Hematopoietic multipotent progenitor cell treated with erythropoietin and hydrocortisone succinate and interleukin-3 and kit ligand, for 6 days (in vitro differentiated cells): ENCODE measurements around the gene HIGD2A.
A peak's percentile ranks its signal among the peaks of the same experiment; 100 is the strongest.

Experiments
- DNase-seq: peaks from one replicate; pipeline ENCODE4 v3.0.0-alpha.2; 2015

The HIGD2A gene

DNA sequence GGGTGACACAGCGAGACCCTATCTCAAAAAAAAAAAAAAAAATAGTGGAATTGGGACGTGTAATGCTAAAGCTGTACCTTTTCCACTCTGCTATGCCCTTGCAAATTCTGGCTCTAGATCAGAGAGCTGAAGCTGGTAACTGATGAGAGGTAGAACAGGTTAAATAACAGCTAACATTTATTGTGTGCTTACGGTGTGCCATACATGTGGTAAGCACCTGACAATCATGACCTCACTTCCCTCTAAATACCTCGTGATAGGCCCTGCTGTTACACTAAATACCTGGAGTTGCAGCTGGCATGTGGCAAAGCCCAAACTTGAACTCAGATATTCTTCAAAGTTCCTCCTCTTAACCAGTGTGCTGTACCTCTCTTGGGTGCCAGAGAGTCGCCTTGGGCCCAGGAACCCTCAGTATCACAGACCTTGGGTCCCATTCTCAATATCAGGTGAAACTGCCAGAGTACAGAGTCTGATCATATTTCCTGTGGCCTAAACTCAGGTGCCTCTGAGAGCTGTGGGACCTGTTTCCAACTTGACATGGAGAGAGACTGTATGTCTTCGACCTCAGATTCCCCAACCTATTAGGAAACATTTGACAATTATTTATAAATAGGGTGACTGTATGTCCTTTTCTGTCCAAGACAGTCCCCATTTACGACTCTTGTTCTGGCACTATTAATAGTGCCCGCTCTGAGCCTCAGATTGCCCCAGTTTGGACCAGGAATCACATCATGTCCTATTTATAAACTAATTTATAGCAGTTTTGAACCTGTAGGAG is 18.4 kb upstream of the HIGD2A start:
- DNase-seq: no peak

DNA sequence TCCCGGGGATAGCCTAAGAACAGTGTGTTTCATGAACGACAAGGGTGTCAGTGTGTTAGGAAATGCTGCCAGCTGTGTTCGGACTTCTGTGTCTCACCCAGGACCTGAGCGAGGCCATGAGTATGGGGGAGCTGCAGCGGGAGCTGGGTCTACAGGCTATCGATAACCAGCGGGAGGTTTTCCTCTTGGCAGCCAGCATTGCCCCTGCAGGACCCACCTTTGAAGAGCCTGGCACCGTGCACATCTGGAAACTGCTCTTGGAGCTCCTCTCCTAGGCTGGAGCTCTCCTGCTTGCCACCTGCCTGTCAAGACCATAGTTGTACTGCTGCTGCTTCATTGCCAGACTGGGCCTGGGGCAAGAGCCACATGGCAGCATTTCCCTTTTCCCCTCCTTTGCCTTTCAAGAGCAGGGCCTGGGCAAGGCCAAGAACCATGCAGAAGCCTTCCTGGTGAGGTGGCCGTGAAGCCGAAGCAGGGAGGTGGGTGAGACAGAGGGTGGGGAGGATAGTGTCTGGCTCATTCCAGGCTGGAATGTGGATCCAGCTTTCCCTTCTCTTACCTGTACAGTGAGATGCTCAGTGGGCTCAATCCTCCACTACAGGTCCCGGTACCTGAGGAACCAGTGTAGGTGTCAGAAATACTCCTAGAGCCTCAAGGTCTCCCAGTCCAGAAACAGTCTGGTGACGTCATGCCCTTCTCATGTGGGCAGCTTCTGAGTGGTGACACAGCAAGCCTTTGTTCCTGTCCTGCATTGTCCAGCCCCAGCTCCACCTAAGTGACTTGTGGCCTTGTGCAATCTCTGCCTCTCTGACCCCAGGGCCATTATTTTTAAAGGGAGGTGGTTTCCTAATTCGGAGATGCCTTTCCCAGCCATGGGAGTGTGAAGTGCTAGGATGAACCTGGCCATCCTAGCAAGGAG is 16.7 kb upstream of the HIGD2A start:
- DNase-seq: no peak

DNA sequence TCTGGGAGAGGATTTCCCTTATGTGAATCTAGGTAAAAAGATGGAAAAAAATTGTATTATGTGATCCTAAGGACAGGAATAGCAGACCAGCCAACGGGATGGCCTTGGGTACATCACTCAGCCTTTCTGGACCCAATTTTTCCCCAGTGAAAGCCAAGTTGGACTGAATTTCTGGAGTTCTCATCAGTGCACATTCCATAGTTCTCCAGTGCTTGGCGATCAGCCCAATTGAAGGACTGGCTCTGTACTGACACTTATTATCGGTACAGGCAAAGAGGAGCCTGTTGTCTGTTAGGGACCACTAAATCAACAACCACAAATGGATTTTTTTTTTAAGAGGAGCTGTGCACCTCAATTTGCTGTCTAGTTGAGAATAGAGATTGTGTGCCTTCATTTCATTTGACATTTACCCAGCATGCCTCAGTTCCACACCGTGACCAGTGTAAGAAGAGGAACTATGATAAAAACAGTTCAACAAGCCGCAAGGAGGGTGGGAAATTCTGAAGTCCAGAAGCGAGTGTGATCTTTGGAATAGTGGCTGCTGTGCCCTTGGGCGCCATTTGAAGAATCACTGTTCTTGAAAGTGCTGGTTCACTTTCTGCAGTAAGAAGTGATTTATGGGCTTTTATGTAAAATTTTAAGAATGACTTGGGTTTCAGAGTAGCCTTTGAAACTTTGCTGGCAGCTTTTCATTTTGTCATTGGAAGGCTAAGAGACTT is 15.3 kb upstream of the HIGD2A start:
- peak; percentile 58 for DNase-seq

DNA sequence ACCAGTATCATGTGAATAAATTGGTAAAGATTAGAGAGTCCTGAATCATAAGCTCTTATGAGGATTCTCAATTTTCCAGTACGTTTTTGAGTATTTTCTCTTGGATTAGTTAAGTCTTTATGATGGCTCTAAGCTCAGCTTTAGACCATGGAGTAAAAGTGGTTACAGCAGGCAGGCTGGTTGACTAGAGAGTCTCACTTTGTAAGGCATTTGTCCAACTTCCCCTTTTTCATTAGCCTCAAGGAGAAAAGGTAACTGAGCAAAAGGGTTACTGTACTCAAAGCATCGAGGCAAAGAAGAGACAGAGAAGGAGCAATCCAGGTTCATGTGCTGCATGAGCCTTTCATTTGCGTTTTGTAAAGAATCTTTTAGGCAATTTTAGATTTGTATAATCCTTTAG is 8.7 kb upstream of the HIGD2A start:
- peak; percentile 51 for DNase-seq

DNA sequence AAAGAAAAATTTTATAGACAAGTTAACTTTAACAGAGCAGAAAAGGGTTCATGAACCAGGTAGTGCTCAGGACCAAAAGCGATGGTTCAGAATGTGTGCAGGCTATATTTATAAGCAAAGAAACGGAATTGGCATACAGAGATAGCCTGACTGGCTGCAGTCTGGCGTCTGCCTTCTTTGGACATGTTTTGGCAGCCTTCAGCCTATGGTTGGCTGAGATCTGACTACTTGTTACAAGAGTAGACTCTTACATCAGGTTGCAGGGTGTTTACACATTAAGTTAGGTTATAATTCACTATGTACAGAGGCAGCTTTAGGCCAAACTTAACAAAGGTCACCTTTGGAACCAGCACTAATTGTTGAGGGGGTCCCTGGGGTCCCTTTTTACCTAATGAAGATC is 7.1 kb upstream of the HIGD2A start:
- no peak for DNase-seq

DNA sequence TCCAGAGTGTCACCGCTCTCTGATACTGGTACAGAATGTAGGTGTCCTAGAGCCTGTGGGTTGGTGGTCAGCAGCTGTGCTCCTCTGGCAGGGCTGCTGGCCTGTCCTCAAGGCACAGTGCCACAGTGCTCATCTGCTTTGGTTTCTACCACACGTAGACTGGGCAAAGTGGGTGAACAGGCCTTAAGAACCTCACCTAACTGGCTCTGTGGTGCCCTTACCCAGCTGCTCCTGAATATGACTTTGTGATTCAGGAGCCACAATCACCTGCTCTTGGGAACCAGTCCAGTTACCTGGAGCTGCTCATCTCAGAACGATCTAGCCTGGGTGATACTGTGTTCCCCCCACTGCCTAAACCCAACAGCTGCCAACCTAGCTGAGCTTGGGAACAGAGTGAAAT is 6.6 kb upstream of the HIGD2A start:
- no peak for DNase-seq

DNA sequence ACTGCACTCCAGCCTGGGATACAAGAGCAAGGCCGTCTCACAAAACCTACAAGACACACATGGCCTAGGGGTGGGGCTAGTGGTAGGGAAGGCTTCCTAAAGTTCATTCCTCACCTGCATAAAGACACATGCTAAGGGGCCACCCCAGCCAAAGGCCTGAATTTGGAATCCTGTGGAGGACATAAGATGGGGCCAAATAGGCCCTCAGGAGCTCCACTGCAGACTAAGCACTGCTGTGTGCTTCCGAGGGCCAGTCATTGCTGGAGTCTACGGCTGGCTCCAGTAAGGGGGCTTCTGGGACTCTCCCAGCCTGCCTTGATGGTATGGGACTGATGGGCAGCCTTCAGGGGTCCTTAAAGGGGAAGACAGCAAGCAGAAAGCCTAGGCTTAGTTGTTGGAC is 5.8 kb upstream of the HIGD2A start:
- DNase-seq: no peak

DNA sequence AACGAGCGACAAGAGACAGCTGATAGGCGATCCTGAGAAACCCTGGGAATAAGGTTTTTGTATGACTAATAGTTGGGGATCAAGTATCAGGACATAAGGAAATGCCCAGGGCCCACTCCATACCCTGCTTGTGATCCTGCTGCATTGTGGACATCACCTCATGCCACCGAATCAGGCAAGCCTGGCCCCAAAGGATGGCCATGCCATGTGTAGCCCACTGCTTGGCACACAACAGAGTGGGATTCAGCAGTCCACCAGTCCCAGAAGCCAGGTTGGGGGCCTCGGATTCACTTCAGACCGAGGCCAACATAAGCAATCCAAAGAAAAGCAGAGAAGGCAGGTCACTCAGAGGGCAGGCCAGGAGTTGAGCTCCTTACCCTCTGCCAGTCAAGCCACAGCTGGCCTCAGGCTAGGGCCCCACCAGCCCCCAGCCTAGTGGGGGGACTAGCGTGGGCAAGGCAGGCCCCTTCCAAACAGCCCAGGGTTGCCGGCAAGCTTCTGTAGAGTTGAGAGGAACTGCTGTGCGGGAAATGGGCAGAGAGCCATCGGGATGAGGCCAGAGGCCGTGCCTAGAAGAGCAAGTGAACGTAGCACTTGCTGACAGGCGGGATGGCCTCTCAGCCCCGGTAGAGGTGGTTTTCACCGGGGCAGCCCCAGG is 5.2 kb upstream of the HIGD2A start:
- DNase-seq: no peak

DNA sequence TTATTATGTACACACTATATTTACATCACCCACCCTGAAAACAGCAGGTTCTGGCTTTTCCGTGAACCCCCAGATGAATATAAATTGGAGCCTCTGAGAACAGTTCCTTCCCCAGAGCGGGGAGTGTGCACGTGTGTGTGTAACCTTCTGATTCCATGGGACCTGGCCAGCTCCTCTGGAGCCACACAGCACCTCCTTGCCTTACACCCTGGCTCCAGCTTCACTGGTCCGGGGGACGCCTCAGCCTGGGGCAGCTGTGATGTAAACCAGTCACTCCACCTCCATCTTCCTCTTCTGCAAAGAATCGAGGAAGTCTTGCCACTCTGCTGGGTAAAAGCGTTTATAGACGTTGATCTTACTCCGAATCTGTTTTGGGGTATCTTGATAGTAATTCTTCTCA is 4.6 kb upstream of the HIGD2A start:
- no peak for DNase-seq

DNA sequence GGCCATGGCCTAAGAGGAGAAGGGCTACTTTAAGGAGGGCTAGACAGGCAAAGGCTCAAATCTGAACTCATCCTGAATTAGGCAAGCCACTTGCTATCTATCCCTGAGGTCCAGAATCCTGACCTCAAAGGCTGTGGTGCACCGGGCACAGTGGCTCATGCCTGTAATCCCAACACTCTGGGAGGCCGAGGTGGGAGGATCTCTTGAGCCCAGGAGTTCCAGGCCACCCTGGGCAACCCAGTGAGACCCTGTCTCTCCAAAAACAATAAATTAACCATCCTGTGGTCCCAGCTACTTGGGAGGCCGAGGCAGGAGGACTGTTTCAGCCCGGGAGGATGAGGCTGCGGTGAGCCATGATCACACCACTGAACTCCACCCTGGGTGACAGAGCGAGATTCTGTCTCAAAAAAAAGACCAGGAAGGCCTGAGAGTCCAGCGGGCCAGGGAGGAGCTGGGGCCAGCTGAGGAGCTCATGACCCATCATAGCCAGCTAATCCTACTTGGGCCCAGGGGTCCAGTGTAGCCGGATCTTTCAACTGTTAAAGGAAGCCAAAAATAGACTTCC is 4.1 kb upstream of the HIGD2A start:
- DNase-seq: no peak

DNA sequence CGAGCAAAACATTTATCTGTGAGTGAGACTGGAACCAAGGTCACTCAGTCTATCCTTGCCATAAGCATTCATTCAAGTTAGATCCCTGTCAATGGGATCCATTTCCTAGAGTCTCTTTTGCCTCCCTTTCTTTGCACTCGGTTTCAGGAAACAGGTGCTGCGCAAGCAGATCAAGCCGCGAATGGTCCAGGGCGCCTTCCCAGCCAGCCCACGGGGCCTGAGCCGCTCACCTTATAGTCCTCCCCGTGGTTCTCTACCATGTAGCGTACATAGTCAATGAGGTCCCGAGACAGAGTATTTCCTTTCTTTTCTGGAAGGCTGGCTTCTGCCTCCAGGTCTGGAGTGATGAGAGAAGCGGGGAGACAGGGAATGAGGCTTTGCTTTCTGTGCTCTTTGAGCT is 3.6 kb upstream of the HIGD2A start:
- no peak for DNase-seq

DNA sequence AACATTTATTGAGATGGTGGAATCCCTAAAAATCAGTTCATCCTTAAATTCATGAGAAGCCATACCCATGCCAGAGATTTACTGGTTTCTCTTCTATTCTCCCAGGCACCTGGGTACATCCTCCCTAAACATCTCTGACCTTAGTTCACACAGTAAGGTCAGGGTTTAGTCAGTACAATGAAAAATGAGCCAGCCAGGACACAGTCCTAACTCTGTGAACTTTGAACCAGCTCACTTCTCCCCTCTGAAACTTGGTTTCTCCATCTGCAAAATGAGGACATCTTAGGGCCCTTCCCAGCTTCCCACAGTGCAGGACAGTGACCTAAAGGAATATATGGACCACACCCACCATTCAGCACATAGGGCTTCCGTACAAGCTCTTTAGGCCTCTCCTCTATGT is 2.1 kb upstream of the HIGD2A start:
- DNase-seq: no peak

DNA sequence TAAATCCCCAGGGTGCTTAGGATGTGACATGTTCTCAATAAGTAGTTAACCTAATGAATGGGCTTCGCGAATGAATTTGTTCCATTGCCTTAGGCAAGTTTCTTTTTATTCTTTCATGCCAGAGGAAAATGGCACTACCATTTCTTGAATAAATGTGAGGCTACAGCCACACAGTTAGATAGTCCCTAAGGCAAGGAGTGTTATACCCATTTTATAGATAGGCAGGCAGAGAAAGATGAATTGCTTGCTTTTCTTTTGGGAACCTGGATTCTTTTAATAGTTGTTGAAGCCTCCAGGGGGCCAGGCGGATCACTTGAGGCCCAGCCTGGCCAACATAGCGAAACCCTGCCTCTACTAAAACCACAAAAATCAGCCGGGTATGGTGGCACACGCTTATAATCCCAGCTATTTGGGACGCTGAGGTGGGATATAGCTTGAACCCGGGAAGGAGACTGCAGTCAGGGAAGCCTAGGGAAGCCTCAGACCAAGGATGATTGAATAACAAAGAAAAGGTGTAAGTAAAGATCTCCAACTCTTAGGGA is 1.1 kb upstream of the HIGD2A start:
- DNase-seq: peak; percentile 48

DNA sequence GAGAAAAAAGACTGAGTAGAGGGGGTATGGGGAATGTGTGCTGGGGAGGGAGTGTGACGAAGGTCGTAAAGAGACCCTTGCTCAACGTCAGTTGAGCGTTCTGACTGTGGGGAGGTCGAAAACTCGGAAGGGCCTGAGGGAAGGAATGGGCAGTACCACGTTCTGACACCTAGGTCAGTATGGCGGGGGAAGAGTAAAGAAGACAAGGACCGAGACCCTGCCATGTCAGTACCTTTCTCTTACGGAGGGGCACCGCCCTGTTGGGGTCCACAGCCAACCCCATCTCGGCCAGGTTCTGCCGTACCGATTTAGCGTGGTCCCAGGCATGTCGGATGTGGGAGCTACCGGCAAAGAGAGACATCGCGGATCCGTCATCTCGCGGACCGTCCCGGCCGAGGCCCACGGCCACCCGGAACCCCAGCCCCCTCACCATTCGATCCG is 528 bp upstream of the HIGD2A start:
- peak; percentile 62 for DNase-seq

DNA sequence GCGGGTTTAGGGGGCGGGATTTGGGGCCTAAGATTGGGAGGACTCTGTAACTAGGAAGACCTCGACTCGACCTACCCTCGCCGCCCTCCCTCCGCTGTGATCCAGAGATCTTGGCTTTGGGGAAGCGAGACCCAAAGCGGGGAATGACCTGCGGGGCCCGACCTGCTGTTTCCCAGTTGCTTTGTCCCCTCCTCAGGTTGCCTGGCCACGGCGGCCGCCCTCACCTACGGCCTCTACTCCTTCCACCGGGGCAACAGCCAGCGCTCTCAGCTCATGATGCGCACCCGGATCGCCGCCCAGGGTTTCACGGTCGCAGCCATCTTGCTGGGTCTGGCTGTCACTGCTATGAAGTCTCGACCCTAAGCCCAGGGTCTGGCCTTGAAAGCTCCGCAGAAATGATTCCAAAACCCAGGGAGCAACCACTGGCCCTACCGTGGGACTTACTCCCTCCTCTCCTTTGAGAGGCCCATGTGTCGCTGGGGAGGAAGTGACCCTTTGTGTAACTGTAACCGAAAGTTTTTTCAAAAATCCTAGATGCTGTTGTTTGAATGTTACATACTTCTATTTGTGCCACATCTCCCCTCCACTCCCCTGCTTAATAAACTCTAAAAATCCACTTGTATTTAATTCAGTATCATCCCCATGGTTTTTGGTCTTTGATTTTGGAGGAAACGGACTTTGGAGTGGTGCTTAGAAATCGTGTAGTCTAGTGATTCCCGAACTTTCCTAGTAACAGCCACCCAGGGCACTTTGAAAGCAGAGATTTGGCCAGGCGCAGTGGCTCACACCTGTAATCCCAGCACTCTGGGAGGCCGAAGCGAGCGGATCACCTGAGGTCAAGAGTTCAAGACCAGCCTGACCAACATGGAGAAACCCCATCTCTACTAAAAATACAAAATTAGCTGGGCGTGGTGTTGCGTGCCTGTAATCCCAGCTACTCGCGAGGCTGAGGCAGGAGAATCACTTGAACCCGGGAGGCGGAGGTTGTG is 878 bp downstream of the HIGD2A start:
- no peak for DNase-seq

DNA sequence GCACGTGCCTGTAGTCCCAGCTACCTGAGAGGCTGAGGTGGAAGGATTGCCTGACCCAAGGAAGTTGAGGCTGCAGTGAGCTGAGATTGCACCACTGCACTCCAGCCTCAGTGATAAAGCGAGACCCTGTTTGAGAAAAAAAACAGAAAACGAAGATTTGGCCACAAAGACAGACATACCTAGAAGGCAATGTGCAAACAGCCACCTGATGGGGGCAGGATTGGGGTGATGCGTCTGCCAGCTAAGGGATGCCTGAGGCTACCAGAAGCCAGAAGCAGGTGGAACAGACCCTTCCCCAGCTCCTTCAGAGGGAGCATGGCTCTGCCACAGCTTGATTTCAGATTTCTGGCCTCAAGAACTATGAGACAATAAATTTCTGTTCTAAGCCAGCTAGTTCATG is 2.9 kb downstream of the HIGD2A start:
- no peak for DNase-seq

DNA sequence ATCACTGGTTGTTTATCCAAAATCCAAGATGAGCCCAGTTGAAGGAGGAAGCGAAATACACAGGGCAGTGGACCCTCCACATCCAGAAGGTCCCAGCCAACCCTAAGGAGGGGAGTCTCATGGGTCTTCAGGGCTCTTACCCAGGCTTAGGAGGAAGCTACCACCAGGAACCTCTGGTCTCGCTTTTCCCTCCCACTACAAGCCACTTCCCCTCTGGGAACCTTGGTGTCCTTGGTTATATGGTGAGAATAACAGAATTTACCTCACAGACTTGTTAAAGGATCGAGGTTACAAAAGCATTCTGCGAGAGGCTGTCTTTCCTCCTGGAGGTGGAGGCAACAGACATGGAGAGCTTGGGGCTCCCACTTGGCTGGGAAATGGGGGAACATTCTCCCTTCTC is 3.4 kb downstream of the HIGD2A start:
- DNase-seq: no peak

DNA sequence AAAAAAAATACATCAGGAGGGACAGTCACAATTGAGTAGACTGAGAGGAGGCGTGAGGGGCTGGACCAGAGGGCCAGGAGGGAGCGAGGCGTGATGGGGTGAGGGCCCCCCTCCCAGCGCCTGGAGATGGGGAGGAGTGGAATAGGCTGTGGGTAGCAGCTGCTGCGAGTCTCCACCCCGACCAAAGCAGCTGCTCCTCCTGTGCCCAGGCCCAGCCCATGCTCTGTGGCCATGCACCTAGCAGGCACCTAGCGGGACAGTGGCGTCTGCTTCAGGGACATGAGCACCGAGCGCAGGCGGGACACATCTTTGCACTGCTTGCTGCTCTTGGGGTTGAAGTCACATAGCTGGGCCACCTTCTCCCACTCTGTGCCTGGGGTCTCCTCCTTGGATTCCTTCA is 4.0 kb downstream of the HIGD2A start:
- DNase-seq: no peak

DNA sequence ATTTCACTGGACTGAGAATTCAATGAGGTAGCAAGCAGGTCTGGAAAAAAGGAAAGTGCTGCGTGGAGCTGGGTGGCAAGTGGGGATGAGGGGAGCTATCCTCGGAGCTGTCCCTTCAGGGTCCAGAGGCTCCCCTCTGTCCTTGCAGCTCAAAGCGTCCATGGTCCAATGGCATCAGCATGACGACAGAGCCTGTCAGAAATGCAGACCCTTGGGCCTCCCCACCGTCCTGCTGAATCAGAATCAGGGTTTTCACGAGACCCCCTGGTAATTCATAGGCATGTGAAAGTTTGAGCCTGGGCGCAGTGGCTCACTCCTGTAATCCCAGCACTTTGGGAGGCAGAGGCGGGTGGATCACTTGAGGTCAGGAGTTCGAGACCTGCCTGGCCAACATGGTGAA is 5.5 kb downstream of the HIGD2A start:
- no peak for DNase-seq

DNA sequence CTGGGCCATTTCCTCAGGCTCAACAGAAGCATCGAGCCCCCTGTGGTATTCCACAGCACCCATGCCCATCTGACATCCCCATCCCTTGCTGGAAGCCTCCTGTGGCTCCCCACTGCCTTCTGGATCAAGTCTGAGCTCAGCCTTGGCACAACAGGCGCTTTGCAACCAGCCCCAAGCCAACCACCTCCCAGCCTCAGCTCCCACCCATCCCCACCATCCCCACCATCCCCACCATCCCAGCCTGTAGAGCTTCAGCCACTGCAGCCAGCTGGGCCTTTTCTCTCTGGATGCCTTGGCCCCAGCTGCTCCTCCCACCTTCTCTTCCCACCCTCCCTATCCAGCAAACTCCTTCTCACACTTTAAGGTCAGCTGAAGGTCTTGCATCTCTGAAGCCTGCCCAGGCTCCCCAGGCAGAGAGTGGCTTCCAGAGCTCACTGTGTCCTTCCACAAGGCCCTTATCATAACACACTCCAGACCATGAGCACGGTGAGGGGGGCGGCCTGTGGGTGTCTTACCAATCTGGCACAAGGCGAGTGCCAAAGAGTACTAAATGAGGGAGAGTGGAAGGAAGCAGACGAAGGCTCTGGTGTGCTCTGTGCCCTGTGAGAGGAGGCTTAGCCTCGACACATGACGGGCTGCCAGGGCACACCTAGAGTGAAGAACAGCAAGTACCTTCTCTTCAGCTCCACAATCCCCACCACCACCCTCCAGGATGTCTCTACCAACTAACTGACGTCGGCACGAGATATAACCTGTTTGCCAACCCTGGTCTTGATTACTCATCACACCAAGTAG is 6.5 kb downstream of the HIGD2A start:
- DNase-seq: no peak
